ENCODE results near the gene ARL15.

GRCh38 chr5:54195701-54196100 is 114.7 kb downstream of the ARL15 start:
- TF ChIP-seq, protein P1, sequence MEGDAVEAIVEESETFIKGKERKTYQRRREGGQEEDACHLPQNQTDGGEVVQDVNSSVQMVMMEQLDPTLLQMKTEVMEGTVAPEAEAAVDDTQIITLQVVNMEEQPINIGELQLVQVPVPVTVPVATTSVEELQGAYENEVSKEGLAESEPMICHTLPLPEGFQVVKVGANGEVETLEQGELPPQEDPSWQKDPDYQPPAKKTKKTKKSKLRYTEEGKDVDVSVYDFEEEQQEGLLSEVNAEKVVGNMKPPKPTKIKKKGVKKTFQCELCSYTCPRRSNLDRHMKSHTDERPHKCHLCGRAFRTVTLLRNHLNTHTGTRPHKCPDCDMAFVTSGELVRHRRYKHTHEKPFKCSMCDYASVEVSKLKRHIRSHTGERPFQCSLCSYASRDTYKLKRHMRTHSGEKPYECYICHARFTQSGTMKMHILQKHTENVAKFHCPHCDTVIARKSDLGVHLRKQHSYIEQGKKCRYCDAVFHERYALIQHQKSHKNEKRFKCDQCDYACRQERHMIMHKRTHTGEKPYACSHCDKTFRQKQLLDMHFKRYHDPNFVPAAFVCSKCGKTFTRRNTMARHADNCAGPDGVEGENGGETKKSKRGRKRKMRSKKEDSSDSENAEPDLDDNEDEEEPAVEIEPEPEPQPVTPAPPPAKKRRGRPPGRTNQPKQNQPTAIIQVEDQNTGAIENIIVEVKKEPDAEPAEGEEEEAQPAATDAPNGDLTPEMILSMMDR (IDR thresholded peaks at IDR 0.05): no peak
- TF ChIP-seq EP300 (IDR thresholded peaks at IDR 0.05): no peak
- no peak for TF ChIP-seq POLR2A (IDR thresholded peaks at IDR 0.05)
- no peak for TF ChIP-seq POLR2AphosphoS5 (IDR thresholded peaks at IDR 0.05)
